ENCODE data around the gene CORO7.

DNA sequence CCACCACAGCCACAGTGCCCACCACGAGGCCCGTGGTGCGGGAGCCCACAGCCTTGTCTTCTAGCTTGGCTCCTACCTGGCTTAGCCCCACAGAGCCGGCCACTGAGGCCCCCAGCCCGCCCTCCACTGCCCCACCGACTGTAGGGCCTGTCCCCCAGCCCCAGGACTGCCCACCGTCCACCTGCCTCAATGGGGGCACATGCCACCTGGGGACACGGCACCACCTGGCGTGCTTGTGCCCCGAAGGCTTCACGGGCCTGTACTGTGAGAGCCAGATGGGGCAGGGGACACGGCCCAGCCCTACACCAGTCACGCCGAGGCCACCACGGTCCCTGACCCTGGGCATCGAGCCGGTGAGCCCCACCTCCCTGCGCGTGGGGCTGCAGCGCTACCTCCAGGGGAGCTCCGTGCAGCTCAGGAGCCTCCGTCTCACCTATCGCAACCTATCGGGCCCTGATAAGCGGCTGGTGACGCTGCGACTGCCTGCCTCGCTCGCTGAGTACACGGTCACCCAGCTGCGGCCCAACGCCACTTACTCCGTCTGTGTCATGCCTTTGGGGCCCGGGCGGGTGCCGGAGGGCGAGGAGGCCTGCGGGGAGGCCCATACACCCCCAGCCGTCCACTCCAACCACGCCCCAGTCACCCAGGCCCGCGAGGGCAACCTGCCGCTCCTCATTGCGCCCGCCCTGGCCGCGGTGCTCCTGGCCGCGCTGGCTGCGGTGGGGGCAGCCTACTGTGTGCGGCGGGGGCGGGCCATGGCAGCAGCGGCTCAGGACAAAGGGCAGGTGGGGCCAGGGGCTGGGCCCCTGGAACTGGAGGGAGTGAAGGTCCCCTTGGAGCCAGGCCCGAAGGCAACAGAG lies 34.2 kb downstream of the CORO7 start:
- TF ChIP-seq, protein P1, sequence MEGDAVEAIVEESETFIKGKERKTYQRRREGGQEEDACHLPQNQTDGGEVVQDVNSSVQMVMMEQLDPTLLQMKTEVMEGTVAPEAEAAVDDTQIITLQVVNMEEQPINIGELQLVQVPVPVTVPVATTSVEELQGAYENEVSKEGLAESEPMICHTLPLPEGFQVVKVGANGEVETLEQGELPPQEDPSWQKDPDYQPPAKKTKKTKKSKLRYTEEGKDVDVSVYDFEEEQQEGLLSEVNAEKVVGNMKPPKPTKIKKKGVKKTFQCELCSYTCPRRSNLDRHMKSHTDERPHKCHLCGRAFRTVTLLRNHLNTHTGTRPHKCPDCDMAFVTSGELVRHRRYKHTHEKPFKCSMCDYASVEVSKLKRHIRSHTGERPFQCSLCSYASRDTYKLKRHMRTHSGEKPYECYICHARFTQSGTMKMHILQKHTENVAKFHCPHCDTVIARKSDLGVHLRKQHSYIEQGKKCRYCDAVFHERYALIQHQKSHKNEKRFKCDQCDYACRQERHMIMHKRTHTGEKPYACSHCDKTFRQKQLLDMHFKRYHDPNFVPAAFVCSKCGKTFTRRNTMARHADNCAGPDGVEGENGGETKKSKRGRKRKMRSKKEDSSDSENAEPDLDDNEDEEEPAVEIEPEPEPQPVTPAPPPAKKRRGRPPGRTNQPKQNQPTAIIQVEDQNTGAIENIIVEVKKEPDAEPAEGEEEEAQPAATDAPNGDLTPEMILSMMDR (IDR thresholded peaks at IDR 0.05 in 8 of 11, conservative IDR thresholded peaks at IDR 0.05 in 3 of 11): no peak
- TF ChIP-seq POLR2AphosphoS5 (IDR thresholded peaks at IDR 0.05): peak in 1 of 3 donors; percentile 63
